Measurements from ENCODE around the gene XRCC6. TPM values are rescaled to one million over a fixed set of nuclear protein-coding genes. Genes with fewer than 3 reads are reported as not detected.

The XRCC6 gene
- total and polyA plus RNA-seq, 2 of the 13 experiments (the other 11 are each of a cell fraction or from before 2014, with no cell fraction given): 124 to 625 TPM

DNA sequence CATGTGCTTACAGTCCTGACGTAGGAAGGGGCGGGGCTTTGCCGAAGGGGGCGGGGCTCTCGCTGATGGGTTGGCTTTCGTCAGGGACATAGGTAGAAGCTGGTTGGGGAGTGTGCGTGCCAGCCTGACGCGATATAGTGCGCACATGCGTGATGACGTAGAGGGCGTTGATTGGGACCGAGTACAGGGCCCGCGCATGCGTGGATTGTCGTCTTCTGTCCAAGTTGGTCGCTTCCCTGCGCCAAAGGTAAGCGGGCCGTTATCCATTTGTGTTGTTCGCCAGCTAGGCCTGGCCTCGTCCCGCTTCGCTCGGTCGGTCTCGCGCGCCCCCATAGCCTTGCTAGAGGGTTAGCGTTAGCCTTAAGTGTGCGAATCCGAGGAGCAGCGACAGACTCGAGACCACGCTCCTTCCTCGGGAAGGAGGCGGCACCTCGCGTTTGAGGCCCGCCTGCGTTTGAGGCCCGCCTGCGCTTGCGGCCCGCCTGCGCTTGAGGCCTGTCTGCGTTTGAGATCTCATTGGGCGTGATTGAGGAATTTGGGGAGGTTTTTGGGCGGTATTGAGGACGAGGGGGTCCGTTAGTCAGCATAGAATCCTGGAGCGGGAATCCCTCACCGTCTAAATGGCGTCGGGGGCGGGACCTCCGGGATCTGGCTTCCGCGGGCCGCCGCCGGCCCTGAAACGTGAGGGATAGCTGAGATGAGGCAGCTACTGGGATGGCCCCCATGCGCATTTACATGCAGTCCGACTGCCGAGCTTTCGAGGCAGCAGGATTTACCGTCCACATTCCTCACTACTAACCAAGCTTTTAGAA is at the start of gene XRCC6 (continued):
- TF ChIP-seq CHD2 (IDR thresholded peaks at IDR 0.05; ENCODE audit: low read depth, low read length) (no peak), HNF4G (IDR thresholded peaks at IDR 0.05; ENCODE audit: borderline replicate concordance, low read depth, low read length) (no peak), HNF4G (CRISPR knock-in tag; IDR thresholded peaks at IDR 0.05; ENCODE audit: borderline replicate concordance, low read depth) (no peak), NR1H2 (CRISPR knock-in tag; IDR thresholded peaks at IDR 0.05; ENCODE audit: borderline replicate concordance, low read depth) (peak; percentile 70; the same call in 1 of the 2 replicates), HNRNPK (IDR thresholded peaks at IDR 0.05; ENCODE audit: low read depth, low read length, poor library complexity, severe bottlenecking) (no peak), TP53 (CRISPR knock-in tag; conservative IDR thresholded peaks at IDR 0.05) (0 out of 2 replicates have a peak, but pooled peaks have one; percentile 2), ZNF768 (CRISPR knock-in tag; IDR thresholded peaks at IDR 0.05) (peak; percentile 62; the same call in 1 of the 2 replicates), TOPORS (CRISPR knock-in tag; IDR thresholded peaks at IDR 0.05) (no peak; the same call in none of the 2 replicates), ZBTB20 (CRISPR knock-in tag; IDR thresholded peaks at IDR 0.05; ENCODE audit: borderline replicate concordance, low read depth) (peak; percentile 60; the same call in 1 of the 2 replicates), NFE2L1 (CRISPR knock-in tag; IDR thresholded peaks at IDR 0.05; ENCODE audit: borderline replicate concordance) (peak; percentile 78; the same call in 1 of the 2 replicates), ZNF20 (CRISPR knock-in tag; IDR thresholded peaks at IDR 0.05) (no peak), ZNF24 (IDR thresholded peaks at IDR 0.05) (no peak), YEATS4 (CRISPR knock-in tag; IDR thresholded peaks at IDR 0.05; ENCODE audit: borderline replicate concordance) (peak; percentile 89), BHLHE40 (IDR thresholded peaks at IDR 0.05; ENCODE audit: low read length) (peak; percentile 57; the same call in 1 of the 2 replicates), SMARCE1 (IDR thresholded peaks at IDR 0.05; ENCODE audit: borderline replicate concordance) (no peak), ZBTB7B (CRISPR knock-in tag; IDR thresholded peaks at IDR 0.05) (no peak), TBL1XR1 (IDR thresholded peaks at IDR 0.05; ENCODE audit: borderline replicate concordance, low read length, partially characterized antibody) (no peak), ZNF737 (CRISPR knock-in tag; IDR thresholded peaks at IDR 0.05; ENCODE audit: borderline replicate concordance) (no peak), MIER3 (CRISPR knock-in tag; IDR thresholded peaks at IDR 0.05; ENCODE audit: borderline replicate concordance) (no peak; the same call in none of the 2 replicates), THAP11 (CRISPR knock-in tag; IDR thresholded peaks at IDR 0.05) (peak; percentile 84)
- TF ChIP-seq, protein P1, sequence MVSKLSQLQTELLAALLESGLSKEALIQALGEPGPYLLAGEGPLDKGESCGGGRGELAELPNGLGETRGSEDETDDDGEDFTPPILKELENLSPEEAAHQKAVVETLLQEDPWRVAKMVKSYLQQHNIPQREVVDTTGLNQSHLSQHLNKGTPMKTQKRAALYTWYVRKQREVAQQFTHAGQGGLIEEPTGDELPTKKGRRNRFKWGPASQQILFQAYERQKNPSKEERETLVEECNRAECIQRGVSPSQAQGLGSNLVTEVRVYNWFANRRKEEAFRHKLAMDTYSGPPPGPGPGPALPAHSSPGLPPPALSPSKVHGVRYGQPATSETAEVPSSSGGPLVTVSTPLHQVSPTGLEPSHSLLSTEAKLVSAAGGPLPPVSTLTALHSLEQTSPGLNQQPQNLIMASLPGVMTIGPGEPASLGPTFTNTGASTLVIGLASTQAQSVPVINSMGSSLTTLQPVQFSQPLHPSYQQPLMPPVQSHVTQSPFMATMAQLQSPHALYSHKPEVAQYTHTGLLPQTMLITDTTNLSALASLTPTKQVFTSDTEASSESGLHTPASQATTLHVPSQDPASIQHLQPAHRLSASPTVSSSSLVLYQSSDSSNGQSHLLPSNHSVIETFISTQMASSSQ (IDR thresholded peaks at IDR 0.05; ENCODE audit: low read depth): no peak
- TF ChIP-seq, protein P1 (CRISPR knock-in tag; IDR thresholded peaks at IDR 0.05; ENCODE audit: borderline replicate concordance): peak; percentile 34; the same call in 1 of the 2 replicates
- TF ChIP-seq, protein P2, sequence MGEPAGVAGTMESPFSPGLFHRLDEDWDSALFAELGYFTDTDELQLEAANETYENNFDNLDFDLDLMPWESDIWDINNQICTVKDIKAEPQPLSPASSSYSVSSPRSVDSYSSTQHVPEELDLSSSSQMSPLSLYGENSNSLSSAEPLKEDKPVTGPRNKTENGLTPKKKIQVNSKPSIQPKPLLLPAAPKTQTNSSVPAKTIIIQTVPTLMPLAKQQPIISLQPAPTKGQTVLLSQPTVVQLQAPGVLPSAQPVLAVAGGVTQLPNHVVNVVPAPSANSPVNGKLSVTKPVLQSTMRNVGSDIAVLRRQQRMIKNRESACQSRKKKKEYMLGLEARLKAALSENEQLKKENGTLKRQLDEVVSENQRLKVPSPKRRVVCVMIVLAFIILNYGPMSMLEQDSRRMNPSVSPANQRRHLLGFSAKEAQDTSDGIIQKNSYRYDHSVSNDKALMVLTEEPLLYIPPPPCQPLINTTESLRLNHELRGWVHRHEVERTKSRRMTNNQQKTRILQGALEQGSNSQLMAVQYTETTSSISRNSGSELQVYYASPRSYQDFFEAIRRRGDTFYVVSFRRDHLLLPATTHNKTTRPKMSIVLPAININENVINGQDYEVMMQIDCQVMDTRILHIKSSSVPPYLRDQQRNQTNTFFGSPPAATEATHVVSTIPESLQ (CRISPR knock-in tag; conservative IDR thresholded peaks at IDR 0.05): no peak
- TF ChIP-seq, protein P3, sequence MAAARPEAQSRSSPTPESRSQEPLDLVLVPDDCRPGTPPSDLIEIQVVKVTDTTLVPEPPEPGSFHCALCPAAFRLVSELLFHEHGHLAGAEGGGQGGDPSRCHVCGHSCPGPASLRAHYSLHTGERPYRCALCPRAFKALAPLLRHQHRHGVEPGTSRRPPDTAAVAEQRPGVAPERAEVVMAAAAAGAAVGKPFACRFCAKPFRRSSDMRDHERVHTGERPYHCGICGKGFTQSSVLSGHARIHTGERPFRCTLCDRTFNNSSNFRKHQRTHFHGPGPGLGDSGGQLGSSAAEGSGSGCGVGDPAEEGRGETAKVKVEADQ (CRISPR knock-in tag; IDR thresholded peaks at IDR 0.05; ENCODE audit: borderline replicate concordance): no peak
